Brain microvascular endothelial cell (primary cell): Measurements from ENCODE around the gene TMEM150B.

Source experiments
- DNase-seq: peaks from one replicate; pipeline ENCODE4 v3.0.0-alpha.2; 2020
- H3K27ac ChIP-seq: fragments of 250-450 bp; sonication (Bioruptor Pico); 2 replicates; pipeline ENCODE4 v1.5.1; 2020; ENCODE audit warnings: mild to moderate bottlenecking, moderate library complexity
- H3K27me3 ChIP-seq: fragments of 250-450 bp; sonication (Bioruptor Pico); replicated peaks from 2 replicates; pipeline ENCODE4 v1.5.1; 2020; ENCODE audit warnings: mild to moderate bottlenecking
- H3K36me3 ChIP-seq: fragments of 250-450 bp; sonication (Bioruptor Pico); replicated peaks from 2 replicates; pipeline ENCODE4 v1.5.1; 2020; ENCODE audit warnings: mild to moderate bottlenecking
- H3K4me3 ChIP-seq: 2 replicates; pipeline ENCODE4 v1.5.1; 2011; ENCODE audit warnings: low read depth, mild to moderate bottlenecking, control low read depth, low read length, moderate library complexity
- CTCF ChIP-seq: IDR thresholded peaks from 2 replicates; pipeline ENCODE4 v1.5.1; 2011; ENCODE audit warnings: low read depth, mild to moderate bottlenecking, moderate library complexity, low read length, control low read depth, inconsistent platforms; ENCODE audit errors: missing control alignments
- in situ Hi-C: cut with HindIII; loops from 2 replicates; pipeline ENCODE4 v1.10.0; 2017; ENCODE audit warnings: low sequenced_read_pairs, low pct_ligation_motif_present

The TMEM150B gene

DNA sequence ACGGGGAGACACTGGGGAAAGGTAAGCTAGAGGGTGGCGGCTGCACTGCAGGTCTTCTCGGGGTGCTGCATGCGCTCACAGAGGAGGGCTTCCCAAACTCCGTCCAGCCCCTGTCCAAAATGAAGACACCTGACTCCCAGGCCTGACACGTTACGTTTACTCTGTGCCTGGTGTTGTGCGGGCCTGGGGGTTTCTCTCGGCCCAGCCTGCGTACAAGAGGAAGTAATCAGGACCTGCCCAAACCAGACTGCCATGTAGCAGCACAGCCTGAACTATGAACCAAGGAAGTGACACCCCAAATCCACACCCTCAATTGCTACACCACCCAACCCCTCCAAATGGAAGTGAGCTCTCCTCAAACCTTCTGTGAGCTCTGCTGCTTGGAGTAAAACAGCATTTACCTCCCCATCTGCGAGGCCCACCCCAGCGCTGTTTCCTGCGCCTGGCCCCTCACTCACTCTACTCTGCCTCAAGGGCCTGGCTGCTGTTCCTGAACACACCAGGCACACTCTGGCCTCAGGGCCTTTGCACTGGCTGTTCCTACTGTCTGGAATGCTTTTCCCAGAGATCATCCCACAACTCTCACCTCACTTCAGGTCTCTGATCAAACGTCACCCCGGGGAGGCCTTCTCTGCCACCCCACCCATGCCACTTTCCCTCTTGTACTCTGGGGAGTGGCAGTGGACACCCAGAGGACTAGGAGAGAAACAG is 48.3 kb downstream of the TMEM150B start:
- no peak overlapping the region for H3K27ac ChIP-seq

GRCh38 chr19:55275851-55276719 is 49.1 kb downstream of the TMEM150B start:
- H3K27ac ChIP-seq: no peak overlapping the region

More for the DNA sequence above, 48.3 kb downstream of the TMEM150B start:
- DNase-seq: no peak
- Histone ChIP-seq H3K27me3 (no peaks in the 10 kb centered on the region), H3K4me3 (no peak overlapping the region), H3K36me3 (peaks cover 16% of the 10 kb centered on the region)
- in situ Hi-C loops: no loop called here
- no peak for TF ChIP-seq CTCF

DNA sequence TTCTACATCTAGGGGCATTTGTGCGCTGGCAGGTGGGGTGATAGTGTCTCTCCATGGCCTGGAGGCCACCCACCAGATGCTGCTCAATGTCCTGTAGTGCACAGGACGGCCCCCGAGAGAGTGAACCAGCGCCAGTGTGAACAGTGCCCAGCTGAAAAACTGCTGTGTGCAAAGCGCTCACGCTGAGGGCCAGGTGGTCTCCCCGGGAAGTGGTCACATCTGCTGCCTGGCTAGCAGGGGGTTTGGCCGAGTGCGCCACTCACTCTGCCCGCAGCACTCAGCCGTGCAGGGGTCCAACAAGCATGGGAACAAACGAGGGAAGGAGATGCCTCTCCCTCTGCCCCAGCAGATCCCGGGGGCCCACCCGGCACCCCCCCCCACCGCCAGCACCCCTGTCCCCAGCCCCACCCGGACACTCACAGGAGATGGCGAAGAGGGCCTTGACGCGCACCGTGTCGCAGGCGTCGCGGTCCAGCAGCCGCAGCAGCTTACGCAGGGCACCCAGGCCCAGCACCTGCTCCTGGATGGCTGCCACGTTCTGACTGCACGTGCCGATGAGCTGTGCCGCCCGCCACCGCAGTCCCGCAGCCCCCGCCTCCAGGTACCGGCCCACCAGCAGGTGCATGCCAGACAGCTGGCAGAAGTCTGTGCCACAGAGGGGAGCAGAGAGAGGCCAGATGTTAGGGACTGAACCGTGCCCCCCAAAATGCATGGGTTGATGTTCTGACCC is 51.0 kb downstream of the TMEM150B start:
- peaks cover 16% of the 10 kb centered on the region for H3K36me3 ChIP-seq
- no peak overlapping the region for H3K27ac ChIP-seq
- no peak overlapping the region for H3K4me3 ChIP-seq
- in situ Hi-C loops: no loop called here
- no peak for DNase-seq
- H3K27me3 ChIP-seq: no peaks in the 10 kb centered on the region
- no peak for TF ChIP-seq CTCF

More at GRCh38 chr19:55275851-55276719, 49.1 kb downstream of the TMEM150B start:
- no peak for DNase-seq
- Histone ChIP-seq H3K27me3 (no peaks in the 10 kb centered on the region), H3K36me3 (peaks cover 16% of the 10 kb centered on the region), H3K4me3 (no peak overlapping the region)
- no peak for TF ChIP-seq CTCF
- in situ Hi-C loops: no loop called here

GRCh38 chr19:55272142-55272541 is 53.0 kb downstream of the TMEM150B start:
- in situ Hi-C loops: no loop called here
- no peaks in the 10 kb centered on the region for H3K27me3 ChIP-seq

More at GRCh38 chr19:55272142-55272541, 53.0 kb downstream of the TMEM150B start:
- no peak overlapping the region for H3K4me3 ChIP-seq
- DNase-seq: no peak
- H3K27ac ChIP-seq: no peak overlapping the region
- no peak for TF ChIP-seq CTCF
- peaks cover 11% of the 10 kb centered on the region for H3K36me3 ChIP-seq
